ENCODE results near the gene NMT1. TPM values are rescaled to one million over a fixed set of nuclear protein-coding genes. Genes with fewer than 3 reads are reported as not detected.

Gene NMT1
- total and polyA plus RNA-seq, 4 donors, result 37.7 to 120 (median 48.9) TPM

- Histone ChIP-seq H3K9me3 (ENCODE audit: control insufficient read depth in 4 of 4, insufficient read depth in 3 of 4, low read length in 3 of 4) (no peaks in the 10 kb centered on the region), H3K4me3 (no peak overlapping the region), H3K36me3 (ENCODE audit: control insufficient read depth in 4 of 4, insufficient read depth in 4 of 4, low read length in 4 of 4) (peaks cover 0 to 12% (median 3%) of the 10 kb centered on the region in 4 donors), H3K9ac (ENCODE audit: insufficient read depth in 1 of 2, low read length in 2 of 2) (no peak overlapping the region), H3K4me1 (ENCODE audit: control insufficient read depth in 5 of 5, insufficient read depth in 5 of 5, low read length in 5 of 5) (peaks cover 0 to 2% (median 0%) of the 10 kb centered on the region in 5 donors), H3K27ac (ENCODE audit: low read depth in 1 of 2, low read length in 1 of 2) (no peak overlapping the region), H3K27me3 (ENCODE audit: control insufficient read depth in 3 of 3, insufficient read depth in 3 of 3, low read length in 2 of 3) (no peaks in the 10 kb centered on the region)
- ATAC-seq (ENCODE audit: insufficient read depth, low FRiP score) (no peak), DNase-seq (no peak)
- WGBS, 2 donors, result 90 to 96% methylated on average over 9 of the region's 9 CpGs
- TF ChIP-seq CTCF (IDR thresholded peaks at IDR 0.05; ENCODE audit: control extremely low read depth, extremely low read depth), result no peak
Measured at GRCh38 chr17:45113424-45113754, 52.3 kb downstream of the NMT1 start.

DNA sequence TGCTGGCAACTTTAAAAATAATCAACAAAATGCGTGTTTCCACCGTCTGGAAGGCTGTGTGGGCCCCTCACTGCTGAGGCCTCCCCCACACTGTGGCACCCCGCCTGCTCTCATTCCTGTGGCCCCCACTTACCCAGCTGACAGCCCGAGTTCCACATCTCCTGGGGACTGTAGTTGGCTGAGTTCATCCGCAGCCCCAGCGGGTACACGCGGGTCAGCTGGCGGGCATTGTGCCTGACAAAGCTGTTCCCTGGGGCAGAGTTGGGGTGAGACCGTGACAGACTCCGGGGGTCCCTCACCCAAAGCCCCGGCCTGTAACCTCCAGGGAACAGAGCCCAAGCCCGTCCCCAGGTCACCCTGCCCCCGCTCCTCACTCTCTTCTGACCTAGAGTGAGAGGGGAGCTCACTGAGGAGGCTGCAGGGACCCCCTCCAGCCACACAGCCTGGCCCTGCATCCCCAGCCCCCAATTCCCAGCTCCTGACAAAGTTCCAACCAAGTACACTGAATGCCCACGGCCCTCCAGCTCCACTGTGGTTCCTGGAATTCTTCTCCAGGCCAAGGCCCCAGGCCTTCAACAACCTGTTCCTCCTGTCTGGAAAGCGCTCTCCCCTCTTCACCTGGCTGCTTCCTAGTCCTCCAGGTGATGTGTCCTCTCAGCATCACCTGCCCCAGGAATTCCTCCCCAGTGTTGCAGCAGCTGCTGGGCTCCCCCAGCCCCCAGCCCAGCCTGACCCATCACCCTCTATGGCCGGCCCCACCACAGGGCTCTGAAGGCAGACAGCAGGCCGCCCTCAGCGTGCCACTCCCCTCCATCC is 53.2 kb downstream of the NMT1 start:
- no peak overlapping the region for H3K27ac ChIP-seq (ENCODE audit: low read depth in 1 of 2, low read length in 1 of 2)
- no peak overlapping the region for H3K4me3 ChIP-seq
- no peak overlapping the region for H3K9ac ChIP-seq (ENCODE audit: insufficient read depth in 1 of 2, low read length in 2 of 2)
- no peaks in the 10 kb centered on the region for H3K27me3 ChIP-seq (ENCODE audit: control insufficient read depth in 3 of 3, insufficient read depth in 3 of 3, low read length in 2 of 3)
- H3K9me3 ChIP-seq (ENCODE audit: control insufficient read depth in 4 of 4, insufficient read depth in 3 of 4, low read length in 3 of 4), result no peaks in the 10 kb centered on the region
- peaks cover 0 to 2% (median 0%) of the 10 kb centered on the region in 5 donors for H3K4me1 ChIP-seq (ENCODE audit: control insufficient read depth in 5 of 5, insufficient read depth in 5 of 5, low read length in 5 of 5)
- ATAC-seq (ENCODE audit: insufficient read depth, low FRiP score) (no peak), DNase-seq (no peak)
- peaks cover 0 to 12% (median 1%) of the 10 kb centered on the region in 4 donors for H3K36me3 ChIP-seq (ENCODE audit: control insufficient read depth in 4 of 4, insufficient read depth in 4 of 4, low read length in 4 of 4)
- no peak for TF ChIP-seq CTCF (IDR thresholded peaks at IDR 0.05; ENCODE audit: control extremely low read depth, extremely low read depth)
- 88 to 94% methylated on average over 19 of the region's 19 CpGs for WGBS, 2 donors

DNA sequence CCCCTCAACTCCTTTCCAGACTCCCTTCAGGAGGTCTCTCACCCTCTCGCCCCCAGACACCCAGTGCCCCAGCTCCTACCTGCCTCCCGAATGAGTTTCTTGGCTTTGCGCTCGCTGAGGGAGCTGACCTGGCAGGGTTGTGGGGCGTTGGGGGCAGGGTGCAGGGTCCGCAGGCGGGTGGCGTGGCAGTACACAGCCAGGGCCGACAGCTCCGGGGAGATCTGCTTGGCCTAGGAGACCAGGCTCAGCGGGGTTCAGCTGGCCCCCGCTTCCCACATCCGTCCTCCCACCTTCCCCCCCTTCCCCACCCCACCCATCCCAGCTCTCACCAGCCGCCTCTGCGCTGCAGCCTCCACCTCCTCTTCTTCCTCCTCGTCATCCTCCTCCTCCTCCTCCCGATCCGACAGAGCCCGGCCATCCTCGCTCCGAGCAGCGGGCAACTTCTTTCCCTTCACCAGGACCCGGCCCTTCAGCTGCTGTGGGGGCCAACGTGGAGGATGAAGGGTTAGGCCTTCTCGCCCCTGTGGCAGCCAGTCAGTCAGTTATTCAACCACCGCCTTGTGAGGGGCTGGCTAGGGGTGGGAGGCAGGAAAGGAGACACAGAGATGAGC is 54.0 kb downstream of the NMT1 start:
- DNase-seq (no peak), ATAC-seq (ENCODE audit: insufficient read depth, low FRiP score) (no peak)
- no peak for TF ChIP-seq CTCF (IDR thresholded peaks at IDR 0.05; ENCODE audit: control extremely low read depth, extremely low read depth)
- H3K4me1 ChIP-seq (ENCODE audit: control insufficient read depth in 5 of 5, insufficient read depth in 5 of 5, low read length in 5 of 5), result no peaks in the 10 kb centered on the region
- no peaks in the 10 kb centered on the region for H3K9me3 ChIP-seq (ENCODE audit: control insufficient read depth in 4 of 4, insufficient read depth in 3 of 4, low read length in 3 of 4)
- no peak overlapping the region for H3K9ac ChIP-seq (ENCODE audit: insufficient read depth in 1 of 2, low read length in 2 of 2)
- no peaks in the 10 kb centered on the region for H3K27me3 ChIP-seq (ENCODE audit: control insufficient read depth in 3 of 3, insufficient read depth in 3 of 3, low read length in 2 of 3)
- 94% methylated on average over 23 to 26 of the region's 26 CpGs for WGBS, 2 donors
- H3K4me3 ChIP-seq, result no peak overlapping the region
- H3K36me3 ChIP-seq (ENCODE audit: control insufficient read depth in 4 of 4, insufficient read depth in 4 of 4, low read length in 4 of 4), result peaks cover 0 to 15% (median 1%) of the 10 kb centered on the region in 4 donors
- no peak overlapping the region for H3K27ac ChIP-seq (ENCODE audit: low read depth in 1 of 2, low read length in 1 of 2)

Data from lung (tissue), 12 donors.